DMS53 treated with DMSO at 0.1 percent for 48 hours (cell line): Measurements from ENCODE around the gene PI4KB.
"Not testable (repeated sequence)": the region's sequence is repeated elsewhere in the genome, so short reads cannot be mapped to it uniquely, and the experiment has no call there.

Experiments used
- DNase-seq: peaks from one replicate; lab custom pipeline; 2025; ENCODE audit not compliant: unreplicated experiment; lab: John Stamatoyannopoulos, UW

The PI4KB gene

GRCh38 chr1:151327223-151327902 is at the start of gene PI4KB:
Gene PI4KB (minus strand): TSS chr1:151327416. CDS start chr1:151316481, 10,935 bp downstream.
- peak; percentile 96 for DNase-seq

GRCh38 chr1:151373196-151373595 is 46.0 kb upstream of the PI4KB start:
- DNase-seq, result no peak

GRCh38 chr1:151372058-151372934 is 45.1 kb upstream of the PI4KB start, which contains the start of gene SELENBP1:
Gene SELENBP1 (minus strand): TSS chr1:151372705. CDS start chr1:151372641, 64 bp downstream.
- peak; percentile 85 for DNase-seq

GRCh38 chr1:151371370-151372057 is 44.3 kb upstream of the PI4KB start:
- DNase-seq, result peak; percentile 71

- DNase-seq, result no peak
Observed at GRCh38 chr1:151370211-151370911, 43.1 kb upstream of the PI4KB start.

GRCh38 chr1:151369621-151370048 is 42.4 kb upstream of the PI4KB start:
- DNase-seq, result no peak

GRCh38 chr1:151369302-151369610 is 42.0 kb upstream of the PI4KB start:
- DNase-seq, result no peak

- no peak for DNase-seq
Observed at GRCh38 chr1:151368393-151369301, 41.4 kb upstream of the PI4KB start.

GRCh38 chr1:151367658-151368392 is 40.6 kb upstream of the PI4KB start:
- no peak for DNase-seq

- DNase-seq, result no peak
Observed at GRCh38 chr1:151364996-151365395, 37.8 kb upstream of the PI4KB start.

GRCh38 chr1:151362308-151363155 is 35.3 kb upstream of the PI4KB start:
- DNase-seq, result no peak

GRCh38 chr1:151361883-151362282 is 34.7 kb upstream of the PI4KB start:
- DNase-seq, result no peak

GRCh38 chr1:151356696-151357095 is 29.5 kb upstream of the PI4KB start:
- no peak for DNase-seq

- no peak for DNase-seq
Observed at GRCh38 chr1:151352021-151352718, 25.0 kb upstream of the PI4KB start.

GRCh38 chr1:151350323-151350722 is 23.1 kb upstream of the PI4KB start:
- DNase-seq, result not testable (repeated sequence)

GRCh38 chr1:151347523-151348246 is 20.5 kb upstream of the PI4KB start:
- no peak for DNase-seq
